ENCODE measurements around the gene FMR1NB.

DNA sequence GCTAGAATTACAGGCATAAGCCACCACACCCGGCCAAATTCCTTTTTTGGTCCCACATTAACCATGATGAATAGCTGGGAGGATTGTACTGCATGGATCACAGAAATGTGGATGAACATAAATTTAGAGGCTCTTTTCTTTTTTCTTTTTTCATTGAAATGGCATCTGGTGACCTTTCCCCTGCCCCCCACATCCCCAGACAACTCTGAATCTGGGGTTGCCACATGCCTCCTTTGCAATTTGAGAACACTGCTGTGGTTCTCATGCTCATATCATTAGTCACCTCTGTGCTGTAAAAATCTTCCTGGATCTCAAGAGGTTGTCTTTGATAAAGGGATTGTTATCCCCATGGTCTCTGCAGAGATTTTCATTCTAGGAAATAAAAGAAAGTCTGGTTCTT is 22.8 kb upstream of the FMR1NB start:
- TF ChIP-seq, protein P1, sequence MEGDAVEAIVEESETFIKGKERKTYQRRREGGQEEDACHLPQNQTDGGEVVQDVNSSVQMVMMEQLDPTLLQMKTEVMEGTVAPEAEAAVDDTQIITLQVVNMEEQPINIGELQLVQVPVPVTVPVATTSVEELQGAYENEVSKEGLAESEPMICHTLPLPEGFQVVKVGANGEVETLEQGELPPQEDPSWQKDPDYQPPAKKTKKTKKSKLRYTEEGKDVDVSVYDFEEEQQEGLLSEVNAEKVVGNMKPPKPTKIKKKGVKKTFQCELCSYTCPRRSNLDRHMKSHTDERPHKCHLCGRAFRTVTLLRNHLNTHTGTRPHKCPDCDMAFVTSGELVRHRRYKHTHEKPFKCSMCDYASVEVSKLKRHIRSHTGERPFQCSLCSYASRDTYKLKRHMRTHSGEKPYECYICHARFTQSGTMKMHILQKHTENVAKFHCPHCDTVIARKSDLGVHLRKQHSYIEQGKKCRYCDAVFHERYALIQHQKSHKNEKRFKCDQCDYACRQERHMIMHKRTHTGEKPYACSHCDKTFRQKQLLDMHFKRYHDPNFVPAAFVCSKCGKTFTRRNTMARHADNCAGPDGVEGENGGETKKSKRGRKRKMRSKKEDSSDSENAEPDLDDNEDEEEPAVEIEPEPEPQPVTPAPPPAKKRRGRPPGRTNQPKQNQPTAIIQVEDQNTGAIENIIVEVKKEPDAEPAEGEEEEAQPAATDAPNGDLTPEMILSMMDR (IDR thresholded peaks at IDR 0.05) = no peak
- TF ChIP-seq POLR2AphosphoS5 (IDR thresholded peaks at IDR 0.05; ENCODE audit: low read depth, low read length) = no peak
- no peak for TF ChIP-seq TCF7L2 (IDR thresholded peaks at IDR 0.05; ENCODE audit: low read depth, low read length)
- no peak for TF ChIP-seq REST (IDR thresholded peaks at IDR 0.05; ENCODE audit: insufficient read depth in 1 of 2, low read depth in 2 of 2, low read length in 1 of 2)
- TF ChIP-seq SIN3A (IDR thresholded peaks at IDR 0.05; ENCODE audit: borderline replicate concordance, insufficient read depth, low read depth, low read length) = no peak

Measured in Panc1 (cell line).